Measurements from ENCODE around the gene VRK2. TPM values are rescaled to one million over a fixed set of nuclear protein-coding genes. Genes with fewer than 3 reads are reported as not detected.

The VRK2 gene
- total and polyA plus RNA-seq, 2 experiments from 2014 or later, result 19.0 to 22.5 TPM

- no peak overlapping the region for H2AFZ ChIP-seq
- no peak overlapping the region for H3K4me3 Mint-ChIP-seq
- no peak overlapping the region for H3K27ac ChIP-seq (ENCODE audit: low read depth)
- H3K27me3 Mint-ChIP-seq (ENCODE audit: insufficient read depth, low read depth, poor library complexity), result no peaks in the 10 kb centered on the region
- H3K4me3 ChIP-seq, result no peak overlapping the region
- DNase-seq (ENCODE audit: low spot score), result no peak
- ATAC-seq, result no peak
- no peaks in the 10 kb centered on the region for H3F3A ChIP-seq (replicated peaks; ENCODE audit: low read depth)
- H3K4me1 ChIP-seq (ENCODE audit: insufficient read depth), result no peaks in the 10 kb centered on the region
- H3K4me2 ChIP-seq, result no peak overlapping the region
- H3K27me3 ChIP-seq (ENCODE audit: insufficient read depth), result no peaks in the 10 kb centered on the region
- no peaks in the 10 kb centered on the region for H3K79me2 ChIP-seq (replicated peaks; ENCODE audit: insufficient read depth)
- peaks cover 40% of the 10 kb centered on the region for H3K36me3 Mint-ChIP-seq (ENCODE audit: low read depth)
- no peaks in the 10 kb centered on the region for H4K20me1 ChIP-seq (replicated peaks; ENCODE audit: insufficient read depth)
- peaks cover 27% of the 10 kb centered on the region for H3K9me3 Mint-ChIP-seq
- H3K36me3 ChIP-seq (ENCODE audit: insufficient read depth), result no peaks in the 10 kb centered on the region
- no peaks in the 10 kb centered on the region for H3K9me2 ChIP-seq (ENCODE audit: insufficient read depth)
- no peaks in the 10 kb centered on the region for H3K4me1 Mint-ChIP-seq
- TF ChIP-seq CTCF (conservative IDR thresholded peaks at IDR 0.05; ENCODE audit: low read depth in 2 of 2), result 0 out of 4 replicates have a peak, but pooled peaks of 1 of the 2 experiments have one; percentile 1
- no peak for TF ChIP-seq JUNB (IDR thresholded peaks at IDR 0.05; ENCODE audit: unreplicated experiment)
- H3K27ac Mint-ChIP-seq, result no peak overlapping the region
These were observed 74.1 kb downstream of the VRK2 start for GRCh38 chr2:58120626-58121229.

GRCh38 chr2:58122040-58122439 is 75.4 kb downstream of the VRK2 start:
- no peaks in the 10 kb centered on the region for H3K27me3 Mint-ChIP-seq (ENCODE audit: insufficient read depth, low read depth, poor library complexity)
- H3K4me1 Mint-ChIP-seq, result no peaks in the 10 kb centered on the region
- Histone ChIP-seq H3K79me2 (replicated peaks; ENCODE audit: insufficient read depth) (no peaks in the 10 kb centered on the region), H3K36me3 (ENCODE audit: insufficient read depth) (no peaks in the 10 kb centered on the region), H3F3A (replicated peaks; ENCODE audit: low read depth) (no peaks in the 10 kb centered on the region), H3K27me3 (ENCODE audit: insufficient read depth) (no peaks in the 10 kb centered on the region), H3K9me2 (ENCODE audit: insufficient read depth) (no peaks in the 10 kb centered on the region), H3K4me2 (no peak overlapping the region), H3K4me3 (no peak overlapping the region), H2AFZ (no peak overlapping the region), H3K27ac (ENCODE audit: low read depth) (no peak overlapping the region), H3K4me1 (ENCODE audit: insufficient read depth) (no peaks in the 10 kb centered on the region), H4K20me1 (replicated peaks; ENCODE audit: insufficient read depth) (no peaks in the 10 kb centered on the region)
- peaks cover 22% of the 10 kb centered on the region for H3K9me3 Mint-ChIP-seq
- H3K27ac Mint-ChIP-seq, result no peak overlapping the region
- H3K36me3 Mint-ChIP-seq (ENCODE audit: low read depth), result peaks cover 30% of the 10 kb centered on the region
- ATAC-seq (no peak), DNase-seq (ENCODE audit: low spot score) (no peak)
- no peak overlapping the region for H3K4me3 Mint-ChIP-seq
- TF ChIP-seq ZNF462 (CRISPR knock-in tag; IDR thresholded peaks at IDR 0.05), result no peak
- no peak for TF ChIP-seq EZH2 (IDR thresholded peaks at IDR 0.05; ENCODE audit: low read depth, unreplicated experiment)
- TF ChIP-seq STAT1 (IDR thresholded peaks at IDR 0.05; ENCODE audit: unreplicated experiment), result no peak
- no peak for TF ChIP-seq ETS1 (IDR thresholded peaks at IDR 0.05)

All from GM23338 (cell line).